Measurements from ENCODE around the gene NUDT5. TPM values are rescaled to one million over a fixed set of nuclear protein-coding genes. Genes with fewer than 3 reads are reported as not detected.

Gene NUDT5
- total RNA-seq, 4 donors from 2014 or later, result 23.4 to 50.7 (median 41.9) TPM

DNA sequence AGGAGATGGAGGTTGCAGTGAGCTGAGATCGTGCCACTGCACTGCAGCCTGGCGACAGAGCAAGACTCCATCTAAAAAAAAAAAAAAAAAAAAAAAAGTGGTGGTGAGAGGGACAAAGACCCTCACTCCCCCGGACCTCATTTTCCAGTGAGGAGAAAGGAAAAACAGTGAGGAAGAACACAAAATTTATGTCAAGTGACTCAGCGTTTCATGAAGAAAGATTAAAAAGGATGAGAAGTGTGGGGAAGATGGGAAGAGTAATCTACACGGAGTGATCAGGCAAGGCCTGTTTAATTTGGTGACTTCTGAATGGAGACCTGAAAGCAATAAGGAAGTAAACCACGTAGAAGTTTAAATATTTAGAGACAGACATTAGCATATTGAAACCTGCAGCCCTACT is 7.0 kb downstream of the NUDT5 start:
- DNase-seq (ENCODE audit: low spot score in 2 of 2), result no peak
- Histone ChIP-seq H3K27ac (no peak overlapping the region), H3K36me3 (peaks cover 0 to 35% (median 0%) of the 10 kb centered on the region in 3 donors), H3K4me1 (peaks cover 0 to 25% (median 8%) of the 10 kb centered on the region in 4 donors), H3K9me3 (no peaks in the 10 kb centered on the region), H3K27me3 (no peaks in the 10 kb centered on the region), H3K4me3 (no peak overlapping the region)
- 81 to 91% methylated on average over 6 of the region's 6 CpGs for WGBS, 2 donors
- TF ChIP-seq, protein P1, sequence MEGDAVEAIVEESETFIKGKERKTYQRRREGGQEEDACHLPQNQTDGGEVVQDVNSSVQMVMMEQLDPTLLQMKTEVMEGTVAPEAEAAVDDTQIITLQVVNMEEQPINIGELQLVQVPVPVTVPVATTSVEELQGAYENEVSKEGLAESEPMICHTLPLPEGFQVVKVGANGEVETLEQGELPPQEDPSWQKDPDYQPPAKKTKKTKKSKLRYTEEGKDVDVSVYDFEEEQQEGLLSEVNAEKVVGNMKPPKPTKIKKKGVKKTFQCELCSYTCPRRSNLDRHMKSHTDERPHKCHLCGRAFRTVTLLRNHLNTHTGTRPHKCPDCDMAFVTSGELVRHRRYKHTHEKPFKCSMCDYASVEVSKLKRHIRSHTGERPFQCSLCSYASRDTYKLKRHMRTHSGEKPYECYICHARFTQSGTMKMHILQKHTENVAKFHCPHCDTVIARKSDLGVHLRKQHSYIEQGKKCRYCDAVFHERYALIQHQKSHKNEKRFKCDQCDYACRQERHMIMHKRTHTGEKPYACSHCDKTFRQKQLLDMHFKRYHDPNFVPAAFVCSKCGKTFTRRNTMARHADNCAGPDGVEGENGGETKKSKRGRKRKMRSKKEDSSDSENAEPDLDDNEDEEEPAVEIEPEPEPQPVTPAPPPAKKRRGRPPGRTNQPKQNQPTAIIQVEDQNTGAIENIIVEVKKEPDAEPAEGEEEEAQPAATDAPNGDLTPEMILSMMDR (IDR thresholded peaks at IDR 0.05), result no peak
- no peak for TF ChIP-seq EP300 (IDR thresholded peaks at IDR 0.05)
- no peak for TF ChIP-seq POLR2A (IDR thresholded peaks at IDR 0.05)

DNA sequence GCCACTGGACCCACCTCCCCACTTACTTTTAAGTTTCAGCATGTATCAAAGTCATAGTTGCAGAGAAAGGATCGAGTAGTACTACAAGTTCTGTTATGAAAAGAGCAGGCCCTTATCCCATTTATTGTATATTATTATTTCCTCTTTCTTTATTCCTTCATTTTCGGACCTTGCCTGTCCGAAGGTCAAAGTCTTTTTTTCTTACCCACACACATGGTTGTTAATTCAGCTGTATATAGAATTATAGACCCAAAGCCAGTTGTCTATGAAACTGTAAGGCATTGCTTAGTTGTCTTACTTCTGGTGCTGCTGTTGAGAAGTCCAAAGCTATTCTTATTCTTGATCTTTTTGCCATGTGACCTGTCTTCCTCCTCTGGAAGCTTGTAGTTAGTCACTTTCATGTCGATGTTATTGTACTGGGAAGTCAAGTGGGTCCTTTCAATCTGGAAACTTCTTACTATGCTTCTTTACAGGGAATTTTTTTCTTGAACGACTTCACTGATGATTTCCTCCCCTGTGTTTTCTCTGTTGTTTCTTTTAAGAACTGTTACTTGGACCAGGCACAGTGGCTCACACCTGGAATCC is 8.3 kb downstream of the NUDT5 start:
- DNase-seq (ENCODE audit: low spot score in 2 of 2), result no peak
- H3K27ac ChIP-seq, result no peak overlapping the region
- no peak for TF ChIP-seq POLR2A (IDR thresholded peaks at IDR 0.05)
- peaks cover 0 to 12% (median 0%) of the 10 kb centered on the region in 4 donors for H3K4me1 ChIP-seq
- 84 to 88% methylated on average over 5 of the region's 5 CpGs for WGBS, 2 donors
- H3K27me3 ChIP-seq, result no peaks in the 10 kb centered on the region
- H3K36me3 ChIP-seq, result peaks cover 0 to 45% (median 0%) of the 10 kb centered on the region in 3 donors
- H3K9me3 ChIP-seq, result no peaks in the 10 kb centered on the region
- no peak overlapping the region for H3K4me3 ChIP-seq

DNA sequence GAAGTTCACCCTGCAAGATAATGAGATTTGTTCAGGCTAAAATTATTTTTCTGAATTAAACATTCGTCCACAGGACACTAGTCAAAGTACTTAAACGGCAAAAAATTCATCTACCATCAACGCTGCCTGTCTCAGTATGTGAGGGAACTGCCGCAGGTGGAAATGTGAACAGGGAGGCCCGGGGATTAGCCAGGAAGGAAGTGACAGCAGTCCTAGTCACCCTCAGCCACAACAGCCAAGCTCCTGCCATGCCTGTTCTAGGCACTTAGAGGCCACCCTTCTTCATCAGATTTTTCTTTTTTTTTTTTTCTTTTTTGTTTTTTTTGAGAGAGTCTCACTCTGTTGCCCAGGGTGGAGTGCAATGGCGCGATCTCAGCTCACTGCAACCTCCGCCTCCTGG is 9.4 kb downstream of the NUDT5 start:
- H3K4me3 ChIP-seq, result no peak overlapping the region
- DNase-seq (ENCODE audit: low spot score in 2 of 2), result no peak
- H3K36me3 ChIP-seq, result peaks cover 0 to 56% (median 0%) of the 10 kb centered on the region in 3 donors
- H3K27ac ChIP-seq, result no peak overlapping the region
- peaks cover 0 to 2% (median 0%) of the 10 kb centered on the region in 4 donors for H3K4me1 ChIP-seq
- 78 to 81% methylated on average over 8 of the region's 8 CpGs for WGBS, 2 donors
- TF ChIP-seq, protein P1 (IDR thresholded peaks at IDR 0.05), result no peak
- no peak for TF ChIP-seq EP300 (IDR thresholded peaks at IDR 0.05)
- TF ChIP-seq POLR2A (IDR thresholded peaks at IDR 0.05), result no peak
- no peaks in the 10 kb centered on the region for H3K9me3 ChIP-seq
- H3K27me3 ChIP-seq, result no peaks in the 10 kb centered on the region

DNA sequence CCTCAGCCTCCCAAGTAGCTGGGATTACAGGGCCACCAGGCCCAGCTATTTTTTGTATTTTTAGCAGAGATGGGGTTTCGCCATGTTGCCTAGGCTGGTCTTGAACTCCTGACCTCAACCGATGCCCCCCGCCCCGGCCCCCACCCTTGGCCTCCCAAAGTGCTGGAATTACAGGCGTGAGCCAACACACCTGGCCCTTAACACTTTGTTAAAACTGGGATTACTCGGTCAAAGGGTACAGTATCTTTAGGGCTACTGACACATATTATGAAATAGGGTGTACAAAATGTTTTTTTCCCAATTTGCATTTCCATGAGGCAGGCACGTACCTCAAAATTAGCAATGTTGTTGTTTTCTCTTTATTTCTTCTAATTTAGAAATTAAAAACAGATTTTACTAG is 11.5 kb downstream of the NUDT5 start:
- Histone ChIP-seq H3K4me1 (no peaks in the 10 kb centered on the region), H3K27ac (no peak overlapping the region), H3K36me3 (peaks cover 0 to 75% (median 0%) of the 10 kb centered on the region in 3 donors), H3K4me3 (no peak overlapping the region), H3K9me3 (no peaks in the 10 kb centered on the region), H3K27me3 (no peaks in the 10 kb centered on the region)
- no peak for DNase-seq (ENCODE audit: low spot score in 2 of 2)
- no peak for TF ChIP-seq POLR2A (IDR thresholded peaks at IDR 0.05)
- TF ChIP-seq, protein P1 (IDR thresholded peaks at IDR 0.05), result no peak
- TF ChIP-seq EP300 (IDR thresholded peaks at IDR 0.05), result no peak
- 94 to 96% methylated on average over 7 of the region's 7 CpGs for WGBS, 2 donors

DNA sequence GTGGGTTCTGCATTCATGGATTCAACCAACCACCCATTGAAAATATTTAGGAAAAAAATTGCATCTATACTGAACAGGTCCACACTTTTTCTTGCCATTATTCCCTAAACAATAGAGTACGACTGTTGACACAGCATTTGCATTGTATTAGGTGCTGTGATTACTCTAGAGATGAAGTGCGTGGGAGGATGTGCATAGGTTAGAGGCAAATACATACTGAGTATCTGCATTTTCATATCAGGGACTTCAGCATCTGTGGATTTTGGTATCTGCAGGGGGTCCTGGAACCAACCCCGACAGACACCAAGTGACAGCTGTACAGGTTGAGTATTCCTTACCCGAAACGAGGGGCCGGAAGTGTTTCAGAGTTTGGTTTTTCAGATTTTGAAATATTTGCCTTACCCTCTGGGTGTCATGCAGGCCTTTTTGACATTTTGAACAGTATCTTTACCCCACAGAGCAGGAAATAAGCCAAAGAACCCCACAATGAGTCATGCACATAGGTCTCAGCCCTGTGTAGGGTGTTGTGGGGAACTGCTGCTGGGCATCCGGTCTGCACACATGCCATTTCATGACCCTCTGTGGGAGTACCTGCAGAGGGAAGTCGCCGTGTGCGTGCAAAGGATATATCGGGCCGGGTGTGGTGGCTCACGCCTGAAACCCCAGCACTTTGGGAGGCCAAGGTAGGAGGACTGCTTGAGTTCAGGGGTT is 14.5 kb downstream of the NUDT5 start:
- Histone ChIP-seq H3K27ac (no peak overlapping the region), H3K4me1 (no peaks in the 10 kb centered on the region), H3K4me3 (no peak overlapping the region), H3K9me3 (no peaks in the 10 kb centered on the region), H3K27me3 (no peaks in the 10 kb centered on the region), H3K36me3 (peaks cover 0 to 95% (median 0%) of the 10 kb centered on the region in 3 donors)
- WGBS, 2 donors, result 84 to 86% methylated on average over 13 of the region's 13 CpGs
- DNase-seq (ENCODE audit: low spot score in 2 of 2), result no peak
- TF ChIP-seq EP300 (IDR thresholded peaks at IDR 0.05) (no peak), POLR2A (IDR thresholded peaks at IDR 0.05) (no peak)
- TF ChIP-seq, protein P1 (IDR thresholded peaks at IDR 0.05), result no peak

All from tibial nerve (tissue), 4 donors.